CD4-positive, alpha-beta T cell treated with Interleukin-17A for 4 hours (primary cell): Measurements from ENCODE around the gene UBXN6.

ENCODE experiments used
- DNase-seq: peaks from one replicate; pipeline ENCODE4 v3.0.0-alpha.2; 2020; ENCODE audit warnings: mixed read lengths

The UBXN6 gene

GRCh38 chr19:4457654-4458395 is at the start of gene UBXN6:
UBXN6 (minus strand) TSS chr19:4457794; CDS start chr19:4457697, 97 bp downstream.
- DNase-seq = peak; percentile 98

DNA sequence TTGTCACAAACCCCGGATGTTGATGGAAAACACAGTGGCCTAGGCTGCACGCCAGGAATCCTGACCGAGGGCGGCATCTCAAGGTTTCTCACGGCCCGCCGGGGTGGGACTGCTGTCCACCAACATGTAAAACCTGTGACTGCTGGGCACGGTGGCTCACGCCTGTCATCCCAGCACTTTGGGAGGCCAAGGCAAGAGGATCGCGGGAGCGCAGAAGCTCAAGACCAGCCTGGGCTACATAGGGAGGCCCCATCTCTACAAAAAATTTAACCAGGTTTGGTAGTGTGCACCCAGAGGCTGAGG is 49.5 kb upstream of the UBXN6 start:
- no peak for DNase-seq

DNA sequence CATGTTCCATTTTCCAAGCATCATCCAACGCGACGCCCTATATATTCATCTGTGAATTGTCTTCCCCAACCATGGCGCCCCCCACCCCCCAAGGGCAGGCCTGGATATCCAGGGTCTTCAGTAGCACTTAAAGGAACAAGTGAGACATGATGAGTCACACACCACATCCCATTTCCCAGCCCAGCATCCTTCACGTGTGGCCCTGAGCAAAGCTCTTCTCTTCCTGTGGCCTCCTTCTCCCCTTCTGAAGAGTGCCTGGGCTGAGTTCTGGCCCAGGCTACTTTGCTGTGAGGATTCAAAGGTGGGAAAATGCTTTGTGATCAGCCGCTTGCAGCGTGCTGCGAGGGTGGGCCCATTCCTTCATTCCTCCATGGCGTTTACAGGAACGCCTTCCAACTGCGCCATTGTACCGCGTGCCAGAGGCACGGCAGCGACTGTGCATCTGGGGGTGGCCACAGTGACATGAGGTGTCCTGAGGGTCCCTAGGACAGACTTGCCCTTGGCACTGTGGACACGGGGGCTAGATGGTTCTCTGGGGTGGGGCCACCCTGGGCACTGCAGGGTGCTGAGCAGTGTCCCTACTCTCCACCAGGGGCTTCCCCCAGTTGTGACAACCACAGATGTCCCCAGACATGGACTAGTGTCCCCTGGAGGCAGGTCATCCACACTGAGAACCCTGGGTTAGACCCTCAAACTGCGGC is 49.0 kb upstream of the UBXN6 start:
- DNase-seq = no peak

- DNase-seq = no peak
Measured at GRCh38 chr19:4505570-4506448, 48.2 kb upstream of the UBXN6 start.

GRCh38 chr19:4504891-4505569 is 47.4 kb upstream of the UBXN6 start:
- DNase-seq = no peak

GRCh38 chr19:4504297-4504701 is 46.7 kb upstream of the UBXN6 start:
- no peak for DNase-seq

- DNase-seq = no peak
Measured at GRCh38 chr19:4503825-4504170, 46.2 kb upstream of the UBXN6 start.

DNA sequence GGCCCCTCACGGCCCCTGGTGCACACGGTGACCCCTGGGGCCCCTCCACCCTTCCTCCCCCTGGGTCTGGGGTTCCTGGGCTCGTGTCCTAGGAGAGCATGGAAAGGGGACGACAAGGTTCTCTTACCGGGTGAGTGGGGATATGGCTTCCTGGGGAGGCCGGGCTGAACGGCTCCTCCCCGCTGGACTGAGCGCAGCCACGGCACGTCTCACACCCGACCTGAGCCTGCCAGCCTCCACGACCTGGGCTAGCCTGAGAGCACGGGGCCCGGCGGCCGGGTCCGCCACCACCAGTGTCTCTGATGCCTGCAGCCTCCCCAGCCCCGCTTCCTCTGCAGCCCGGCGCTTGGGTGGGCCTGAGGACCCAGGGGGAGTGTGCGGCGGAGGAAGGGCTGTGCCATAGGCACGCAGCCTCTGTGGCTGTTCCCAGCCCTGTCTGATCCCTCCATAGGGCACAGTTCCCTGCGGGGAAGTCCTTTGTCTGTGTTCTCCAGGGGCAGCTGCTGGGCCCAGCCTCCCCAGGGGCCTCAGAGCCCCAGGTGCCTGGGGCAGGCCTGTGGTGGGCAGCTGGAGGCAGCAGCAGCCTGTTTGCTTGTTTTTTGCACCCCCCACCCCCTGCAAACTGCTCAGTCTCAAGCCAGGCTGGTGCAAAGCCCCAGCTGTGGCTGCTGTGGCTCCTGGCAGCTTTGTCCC is 45.7 kb upstream of the UBXN6 start:
- no peak for DNase-seq

DNA sequence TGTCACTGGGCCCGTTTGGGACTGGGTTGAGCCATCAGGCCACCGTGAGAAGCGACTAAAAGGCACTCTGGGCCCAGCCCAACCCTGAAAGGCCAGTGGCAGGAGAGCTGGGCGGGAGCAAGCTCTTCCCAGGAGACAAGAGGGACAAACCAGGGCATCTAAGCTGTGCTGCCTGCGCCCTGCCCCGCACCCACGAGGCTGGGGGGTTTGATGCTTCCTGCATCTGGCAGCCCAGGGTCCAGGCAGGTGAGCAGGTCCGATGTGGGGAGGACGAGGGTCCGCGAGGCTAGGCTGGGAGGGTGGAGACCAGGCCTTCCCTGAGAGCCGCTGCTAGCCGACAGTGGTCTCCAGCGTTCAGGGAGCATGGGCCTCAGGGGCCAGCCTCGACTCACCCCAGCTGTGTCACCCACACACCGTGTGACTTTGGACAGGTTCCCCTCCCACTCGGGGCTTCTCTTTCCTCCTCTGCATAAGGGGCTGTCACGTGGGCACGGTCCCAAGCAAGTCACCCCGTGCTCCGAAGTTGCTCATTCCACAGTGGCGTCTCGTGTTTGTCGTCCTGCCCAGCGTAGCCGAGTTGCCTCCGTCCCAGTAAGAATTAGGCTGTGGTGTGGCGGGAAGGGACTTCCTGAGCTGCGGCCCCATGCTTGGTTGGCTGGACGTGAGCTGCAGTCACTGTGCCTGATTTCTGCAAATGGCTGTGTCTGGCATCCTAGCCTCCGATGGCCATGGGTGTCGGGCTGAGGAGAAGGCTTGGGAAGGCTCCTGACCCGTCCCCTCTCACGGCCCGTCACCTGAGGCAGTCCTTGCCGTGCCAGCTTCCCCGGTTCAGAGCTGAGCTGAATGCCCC is 44.9 kb upstream of the UBXN6 start:
- no peak for DNase-seq

GRCh38 chr19:4501691-4502090 is 44.1 kb upstream of the UBXN6 start:
- no peak for DNase-seq

GRCh38 chr19:4500841-4501591 is 43.4 kb upstream of the UBXN6 start:
- no peak for DNase-seq

DNA sequence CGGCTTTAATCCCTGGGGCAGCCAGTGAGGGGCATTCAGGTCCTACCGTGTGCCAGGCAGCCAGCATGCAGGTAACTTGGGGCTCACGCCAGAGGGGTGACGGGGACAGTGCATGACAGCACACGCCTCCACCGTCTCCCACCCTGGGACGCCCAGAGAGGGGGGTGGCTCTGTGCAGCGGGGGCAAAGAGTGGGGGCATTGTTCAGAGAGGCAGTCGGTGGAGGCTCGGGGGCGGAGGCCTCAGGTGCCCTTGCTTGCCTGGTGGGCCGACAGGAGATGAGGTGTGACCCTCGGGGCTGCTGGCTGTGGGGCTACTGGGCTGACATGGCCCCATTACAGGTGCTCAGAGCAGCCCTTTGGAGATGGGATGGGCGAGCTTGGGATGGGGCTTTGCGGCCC is 42.3 kb upstream of the UBXN6 start:
- no peak for DNase-seq

- DNase-seq = no peak
Measured at GRCh38 chr19:4499318-4499717, 41.7 kb upstream of the UBXN6 start.

DNA sequence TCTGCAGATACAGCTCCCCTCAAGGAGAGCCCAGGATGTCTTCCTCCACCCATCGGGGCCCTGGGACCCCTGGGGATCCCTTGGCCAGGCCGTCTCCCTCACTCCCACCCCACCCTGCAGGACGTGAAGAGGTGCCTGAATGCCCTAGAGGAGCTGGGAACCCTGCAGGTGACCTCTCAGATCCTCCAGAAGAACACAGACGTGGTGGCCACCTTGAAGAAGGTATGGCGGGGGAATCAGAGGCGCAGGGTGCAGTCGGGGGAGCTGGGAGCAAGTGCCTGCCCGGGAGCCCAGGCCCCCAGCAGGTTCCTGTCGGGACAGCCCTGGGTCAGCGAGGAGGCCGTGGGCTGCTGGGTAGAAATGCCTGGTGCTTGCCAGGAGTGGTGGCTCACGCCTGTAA is 41.1 kb upstream of the UBXN6 start:
- DNase-seq = no peak

DNA sequence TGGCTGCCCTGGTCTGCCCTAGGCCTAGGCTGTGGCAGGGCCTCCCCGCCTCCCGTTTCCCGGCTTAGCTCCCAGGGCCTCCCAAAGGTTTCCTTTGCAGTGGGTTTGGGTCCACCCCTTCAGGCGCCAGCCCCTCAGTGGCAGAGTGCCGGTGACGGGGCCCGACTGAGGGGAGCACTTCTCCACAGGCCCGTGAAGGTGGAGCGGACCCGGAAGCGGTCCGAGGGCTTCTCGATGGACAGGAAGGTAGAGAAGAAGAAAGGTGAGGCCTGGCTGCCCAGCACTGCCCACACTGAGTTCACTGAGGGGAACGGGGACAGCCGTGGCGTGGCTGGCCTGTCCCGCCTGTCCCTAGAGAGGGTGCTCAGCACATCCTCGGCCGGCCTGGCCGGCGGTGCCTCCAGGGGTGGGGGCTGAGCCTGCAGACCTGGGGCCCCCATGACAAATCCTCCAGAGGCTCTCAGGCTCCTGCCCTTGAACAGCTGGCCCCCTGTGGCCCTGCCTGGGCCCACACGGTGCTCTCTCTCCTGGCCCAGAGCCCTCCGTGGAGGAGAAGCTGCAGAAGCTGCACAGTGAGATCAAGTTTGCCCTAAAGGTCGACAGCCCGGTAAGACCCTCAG is 40.3 kb upstream of the UBXN6 start:
- DNase-seq = no peak

DNA sequence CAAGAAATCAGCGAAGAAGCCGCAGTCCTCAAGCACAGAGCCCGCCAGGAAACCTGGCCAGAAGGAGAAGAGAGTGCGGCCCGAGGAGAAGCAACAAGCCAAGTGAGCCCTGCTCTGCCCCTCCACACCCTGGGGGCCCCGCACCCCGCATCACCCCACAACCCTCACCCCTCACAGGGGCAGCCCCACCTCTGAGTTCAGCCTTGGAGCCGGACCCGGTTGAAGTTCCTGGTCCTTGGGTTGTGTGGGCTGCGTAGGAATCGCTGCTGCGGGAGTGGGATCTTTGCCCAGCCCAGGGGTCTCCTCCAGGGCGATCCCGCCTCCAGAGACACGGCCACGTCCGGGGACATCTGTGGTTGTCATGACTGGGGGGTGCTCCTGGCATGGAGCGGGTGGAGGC is 38.7 kb upstream of the UBXN6 start:
- DNase-seq = no peak

GRCh38 chr19:4495471-4495870 is 37.9 kb upstream of the UBXN6 start:
- DNase-seq = no peak

DNA sequence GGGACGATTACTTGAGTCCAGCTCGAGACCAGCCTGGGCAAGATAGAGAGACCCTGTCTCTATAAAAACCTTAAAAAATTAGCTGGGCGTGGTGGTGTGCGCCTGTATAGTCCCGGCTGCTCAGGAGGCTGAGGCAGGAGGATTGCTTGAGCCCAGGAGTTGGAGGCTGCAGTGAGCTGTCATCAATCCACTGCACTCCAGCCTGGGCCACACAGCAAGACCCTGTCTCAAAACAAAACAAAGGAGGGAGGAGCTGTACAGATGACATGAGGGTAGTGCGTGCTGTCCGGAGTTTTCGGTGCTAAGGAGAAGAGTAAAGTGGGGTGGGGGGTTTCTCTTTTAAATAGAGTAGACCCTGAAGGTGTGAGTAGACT is 37.1 kb upstream of the UBXN6 start:
- DNase-seq = no peak

GRCh38 chr19:4493929-4494690 is 36.5 kb upstream of the UBXN6 start:
- no peak for DNase-seq
